Adrenal gland (tissue), 5 donors: ENCODE results near the gene HOXA3.

Experiments
- POLR2A ChIP-seq, 2 donors: fragments of 450-650 bp; IDR thresholded peaks; one replicate each; pipeline ENCODE4 v1.6.1; 2017; ENCODE audit warnings: antibody characterized with exemption in 2 of 2, mild to moderate bottlenecking in 2 of 2, moderate library complexity in 1 of 2
- TF ChIP-seq, protein P1 (sequence below), 6 experiments: fragments of 450-650 bp in 4 of 6; fragments of 200-600 bp in 2 of 6; sonication (generic) in 1 of 6; IDR thresholded peaks; 1 replicate in 5 of 6; 2 replicates in 1 of 6; pipeline versions ENCODE4 v1.5.1 to v1.8.0; 2016 to 2021; ENCODE audit warnings: antibody characterized with exemption in 6 of 6, mild to moderate bottlenecking in 2 of 6, moderate library complexity in 1 of 6
- donor health status: DM: no; HTN: no; CAD: no.

DNA sequence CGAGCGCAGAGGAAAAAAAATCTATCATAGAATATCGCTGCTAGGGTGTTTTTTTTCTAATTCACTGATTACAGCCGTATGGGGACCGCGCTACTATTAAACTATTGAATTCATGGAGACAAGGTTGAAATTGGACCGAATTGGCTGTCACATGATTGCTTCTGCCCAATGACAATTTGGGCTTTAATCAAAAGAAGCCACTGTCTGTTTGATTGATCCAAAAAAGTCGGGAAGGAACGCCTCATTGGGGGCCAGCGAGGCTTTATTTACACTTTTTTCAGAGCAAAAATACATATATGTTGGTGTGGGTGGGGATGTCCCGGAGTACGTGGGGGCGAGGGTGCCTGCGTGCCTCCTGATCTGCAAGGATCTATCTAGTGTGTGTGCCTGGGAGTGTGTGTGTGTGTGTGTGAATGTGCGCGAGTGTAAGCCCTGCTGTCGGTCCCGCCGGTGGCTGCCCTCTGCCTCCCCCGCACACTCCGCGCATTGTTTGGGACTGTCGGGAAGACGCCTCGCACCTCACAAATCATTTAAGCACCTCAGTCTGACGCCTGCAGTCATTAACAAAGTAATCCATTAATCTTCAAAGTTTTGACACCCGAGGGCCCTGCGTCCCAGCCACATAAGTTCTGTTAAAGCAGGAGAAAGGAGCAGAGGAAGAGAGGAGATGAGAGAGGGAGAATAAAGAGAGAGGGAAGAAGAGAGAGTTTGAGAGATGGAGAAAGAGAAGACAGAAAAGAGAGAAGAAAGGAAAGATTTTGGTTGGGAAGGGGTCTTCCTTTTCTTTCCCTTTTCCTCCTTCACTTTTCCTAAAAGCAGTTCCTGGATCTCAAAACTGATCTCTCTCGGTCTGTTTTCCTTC lies 49.6 kb downstream of the HOXA3 start, which contains the start of gene HOXA2:
- TF ChIP-seq, protein P1, sequence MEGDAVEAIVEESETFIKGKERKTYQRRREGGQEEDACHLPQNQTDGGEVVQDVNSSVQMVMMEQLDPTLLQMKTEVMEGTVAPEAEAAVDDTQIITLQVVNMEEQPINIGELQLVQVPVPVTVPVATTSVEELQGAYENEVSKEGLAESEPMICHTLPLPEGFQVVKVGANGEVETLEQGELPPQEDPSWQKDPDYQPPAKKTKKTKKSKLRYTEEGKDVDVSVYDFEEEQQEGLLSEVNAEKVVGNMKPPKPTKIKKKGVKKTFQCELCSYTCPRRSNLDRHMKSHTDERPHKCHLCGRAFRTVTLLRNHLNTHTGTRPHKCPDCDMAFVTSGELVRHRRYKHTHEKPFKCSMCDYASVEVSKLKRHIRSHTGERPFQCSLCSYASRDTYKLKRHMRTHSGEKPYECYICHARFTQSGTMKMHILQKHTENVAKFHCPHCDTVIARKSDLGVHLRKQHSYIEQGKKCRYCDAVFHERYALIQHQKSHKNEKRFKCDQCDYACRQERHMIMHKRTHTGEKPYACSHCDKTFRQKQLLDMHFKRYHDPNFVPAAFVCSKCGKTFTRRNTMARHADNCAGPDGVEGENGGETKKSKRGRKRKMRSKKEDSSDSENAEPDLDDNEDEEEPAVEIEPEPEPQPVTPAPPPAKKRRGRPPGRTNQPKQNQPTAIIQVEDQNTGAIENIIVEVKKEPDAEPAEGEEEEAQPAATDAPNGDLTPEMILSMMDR (IDR thresholded peaks at IDR 0.05) = no peak
- TF ChIP-seq POLR2A (IDR thresholded peaks at IDR 0.05) = peak in 1 of 2 donors; percentile 47
